ENCODE results near the gene SLC25A1. TPM values are rescaled to one million over a fixed set of nuclear protein-coding genes. Genes with fewer than 3 reads are reported as not detected.
"Not testable (repeated sequence)": the region's sequence is repeated elsewhere in the genome, so short reads cannot be mapped to it uniquely, and the experiment has no call there.

Gene SLC25A1
- polyA plus RNA-seq, 4 donors, result 75.2 to 91.3 (median 84.2) TPM

GRCh38 chr22:19207401-19207808 is 28.9 kb upstream of the SLC25A1 start:
- no peak for DNase-seq (ENCODE audit: low read depth in 4 of 4, low spot score in 2 of 4)

GRCh38 chr22:19206287-19206686 is 27.8 kb upstream of the SLC25A1 start:
- DNase-seq (ENCODE audit: low read depth in 4 of 4, low spot score in 2 of 4), result no peak

GRCh38 chr22:19204640-19205039 is 26.1 kb upstream of the SLC25A1 start:
- DNase-seq (ENCODE audit: low read depth in 4 of 4, low spot score in 2 of 4), result no peak

GRCh38 chr22:19203834-19204233 is 25.3 kb upstream of the SLC25A1 start:
- no peak for DNase-seq (ENCODE audit: low read depth in 4 of 4, low spot score in 2 of 4)

GRCh38 chr22:19202799-19203186 is 24.3 kb upstream of the SLC25A1 start:
- DNase-seq (ENCODE audit: low read depth in 4 of 4, low spot score in 2 of 4), result not testable (repeated sequence)

GRCh38 chr22:19201869-19202798 is 23.6 kb upstream of the SLC25A1 start:
- no peak for DNase-seq (ENCODE audit: low read depth in 4 of 4, low spot score in 2 of 4)

- DNase-seq (ENCODE audit: low read depth in 4 of 4, low spot score in 2 of 4), result no peak
These were observed 22.8 kb upstream of the SLC25A1 start for GRCh38 chr22:19201130-19201868.

- DNase-seq (ENCODE audit: low read depth in 4 of 4, low spot score in 2 of 4), result no peak
These were observed 20.9 kb upstream of the SLC25A1 start for GRCh38 chr22:19199479-19199878.

GRCh38 chr22:19197997-19198865 is 19.7 kb upstream of the SLC25A1 start:
- no peak for DNase-seq (ENCODE audit: low read depth in 4 of 4, low spot score in 2 of 4)

- no peak for DNase-seq (ENCODE audit: low read depth in 4 of 4, low spot score in 2 of 4)
These were observed 18.5 kb upstream of the SLC25A1 start for GRCh38 chr22:19196841-19197612.

GRCh38 chr22:19195796-19196731 is 17.5 kb upstream of the SLC25A1 start:
- no peak for DNase-seq (ENCODE audit: low read depth in 4 of 4, low spot score in 2 of 4)

GRCh38 chr22:19194766-19195536 is 16.4 kb upstream of the SLC25A1 start:
- DNase-seq (ENCODE audit: low read depth in 4 of 4, low spot score in 2 of 4), result no peak

GRCh38 chr22:19193879-19194278 is 15.3 kb upstream of the SLC25A1 start:
- DNase-seq (ENCODE audit: low read depth in 4 of 4, low spot score in 2 of 4), result no peak

GRCh38 chr22:19187716-19188563 is 9.4 kb upstream of the SLC25A1 start:
- no peak for DNase-seq (ENCODE audit: low read depth in 4 of 4, low spot score in 2 of 4)

GRCh38 chr22:19184276-19184997 is 5.9 kb upstream of the SLC25A1 start:
- DNase-seq (ENCODE audit: low read depth in 4 of 4, low spot score in 2 of 4), result no peak

GRCh38 chr22:19183216-19183615 is 4.7 kb upstream of the SLC25A1 start:
- no peak for DNase-seq (ENCODE audit: low read depth in 4 of 4, low spot score in 2 of 4)

All from left renal cortex interstitium (tissue), 4 donors.